Kidney (tissue), 14 donors: ENCODE results near the gene NACAD. TPM values are rescaled to one million over a fixed set of nuclear protein-coding genes. Genes with fewer than 3 reads are reported as not detected.
A peak's percentile ranks its signal among the peaks of the same experiment; 100 is the strongest.

Experiments used
- DNase-seq, 5 donors: peaks; one replicate each; pipeline ENCODE4 v3.0.0-alpha.2; 2013 to 2020
- FAIRE-seq: peaks from 2 replicates; lab custom pipeline; 2012; peaks lifted over from hg19 to GRCh38; lab: Jason Lieb, UNC
- H3K27ac ChIP-seq, 2 donors: one replicate each; pipeline ENCODE4 v1.7.0; 2013; ENCODE audit warnings: low read depth in 2 of 2, low read length in 2 of 2, inconsistent platforms in 1 of 2
- H3K27me3 ChIP-seq: one replicate; pipeline ENCODE4 v1.7.1; 2013; ENCODE audit warnings: low read length, inconsistent platforms; ENCODE audit not compliant: control insufficient read depth, insufficient read depth
- H3K36me3 ChIP-seq, 3 donors: one replicate each; pipeline versions ENCODE4 v1.7.0 to v1.7.1; 2013; ENCODE audit warnings: low read length in 3 of 3, control low read depth in 1 of 3, inconsistent platforms in 1 of 3; ENCODE audit not compliant: insufficient read depth in 3 of 3, control insufficient read depth in 2 of 3
- H3K4me1 ChIP-seq, 3 donors: one replicate each; pipeline versions ENCODE4 v1.7.0 to v1.7.1; 2013; ENCODE audit warnings: low read length in 3 of 3, inconsistent platforms in 1 of 3, low read depth in 1 of 3; ENCODE audit not compliant: control insufficient read depth in 2 of 3, insufficient read depth in 2 of 3
- H3K4me3 ChIP-seq, 3 donors: one replicate each; pipeline versions ENCODE4 v1.7.0 to v1.8.1; 2013; ENCODE audit warnings: low read length in 3 of 3, control low read depth in 1 of 3, inconsistent platforms in 1 of 3
- H3K9ac ChIP-seq, 3 donors: one replicate each; pipeline versions ENCODE4 v1.7.0 to v1.7.1; 2013; ENCODE audit warnings: low read length in 3 of 3, control low read depth in 1 of 3, inconsistent platforms in 1 of 3
- H3K9me3 ChIP-seq, 3 donors: one replicate each; pipeline versions ENCODE4 v1.7.0 to v1.7.1; 2013; ENCODE audit warnings: low read length in 3 of 3, control low read depth in 1 of 3, inconsistent platforms in 1 of 3; ENCODE audit not compliant: control insufficient read depth in 2 of 3, insufficient read depth in 1 of 3
- CTCF ChIP-seq: IDR thresholded peaks from 3 replicates; pipeline ENCODE4 v1.5.1; 2012; ENCODE audit warnings: mild to moderate bottlenecking, moderate library complexity, borderline replicate concordance; ENCODE audit not compliant: insufficient read depth; ENCODE audit errors: extremely low read depth
- intact Hi-C: fragments of 100-400 bp; cut with DNase I; formaldehyde crosslinking; loops from one replicate; pipeline ENCODE4 v1.11.1; 2022
- polyA plus RNA-seq: library from polyadenylated mRNA; stranded (reverse); fragments of 350-450 nt; fragmentation: Illumina TruSeq; extraction: RNeasy Lipid Tissue Mini Kit (QIAGEN cat#74804); gene quantifications from one replicate; pipeline ENCODE4 v1.2.3, GENCODE V29; 2014; ENCODE audit warnings: low read depth, low replicate concordance; ENCODE audit not compliant: insufficient read depth
- total RNA-seq: library from RNA; stranded (reverse); fragmentation: NEBNext Ultra II Directional; extraction: Animal tissue kit (Norgen Biotek cat#: 25700); gene quantifications from one replicate; pipeline ENCODE4 v1.2.1, GENCODE V29; 2021
- donor health status: control.
- donor health status: control.
- donor health status: control.
- donor health status: control.
- donor health status: control.
- donor health status: DM: yes; HTN: yes; CAD: no.
- donor health status: Normal renal cell carcinoma (clear cell type).

The NACAD gene
- total and polyA plus RNA-seq, 2 donors from 2014 or later, result 4.2 to 5.0 TPM

- FAIRE-seq (no peak), DNase-seq (peak in 1 of 5 donors; percentile 29)
- H3K36me3 ChIP-seq, result peaks cover 0 to 2% (median 0%) of the 10 kb centered on the region in 3 donors
- peaks cover 0 to 2% (median 0%) of the 10 kb centered on the region in 3 donors for H3K4me1 ChIP-seq
- no peak overlapping the region for H3K27ac ChIP-seq
- no peaks in the 10 kb centered on the region for H3K27me3 ChIP-seq
- intact Hi-C loops, result no loop called here
- H3K9me3 ChIP-seq, result no peaks in the 10 kb centered on the region
- no peak overlapping the region for H3K4me3 ChIP-seq
- no peak for TF ChIP-seq CTCF
- no peak overlapping the region for H3K9ac ChIP-seq
These were observed 54.9 kb downstream of the NACAD start for GRCh38 chr7:45033931-45034290.

DNA sequence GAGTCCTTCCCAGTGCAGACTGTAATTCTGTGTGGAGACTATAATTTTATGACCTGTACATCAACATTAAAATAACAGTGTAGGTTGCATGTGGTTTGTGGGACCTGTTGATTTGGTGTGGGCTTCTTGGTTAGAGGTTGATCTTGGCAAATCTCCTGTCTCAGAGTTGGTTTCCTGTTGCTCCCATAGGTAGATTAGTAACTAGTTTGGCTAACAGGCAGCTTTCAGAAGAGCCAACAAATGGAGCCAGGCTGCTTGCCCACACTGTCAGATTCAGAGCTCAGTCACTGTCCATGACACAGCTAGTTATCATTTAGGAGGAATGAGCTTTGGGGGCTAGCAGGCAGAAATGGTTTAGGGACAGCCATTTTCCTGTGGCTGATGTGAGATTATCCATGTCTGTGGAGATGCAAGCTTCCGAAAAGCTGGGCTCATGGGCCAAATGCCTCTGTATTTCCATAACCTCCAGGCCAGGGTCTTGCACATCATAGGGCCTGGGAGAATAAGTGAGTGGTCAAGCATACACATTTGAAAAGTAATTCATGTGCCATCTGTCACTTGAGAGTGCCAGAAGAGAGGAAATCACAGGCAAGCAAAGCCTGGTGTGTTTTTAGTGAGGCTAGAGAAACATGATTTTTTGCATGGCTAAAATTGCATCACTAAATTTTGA is 55.4 kb downstream of the NACAD start:
- no peak for FAIRE-seq
- Histone ChIP-seq H3K4me3 (no peak overlapping the region), H3K9me3 (no peaks in the 10 kb centered on the region), H3K9ac (no peak overlapping the region), H3K4me1 (peaks cover 0 to 2% (median 0%) of the 10 kb centered on the region in 3 donors), H3K36me3 (peaks cover 0 to 2% (median 0%) of the 10 kb centered on the region in 3 donors), H3K27me3 (no peaks in the 10 kb centered on the region), H3K27ac (no peak overlapping the region)
- no peak for TF ChIP-seq CTCF
- no peak for DNase-seq
- intact Hi-C loops, result no loop called here

GRCh38 chr7:45032421-45032820 is 56.3 kb downstream of the NACAD start:
- TF ChIP-seq CTCF, result no peak
- FAIRE-seq, result no peak
- Histone ChIP-seq H3K27ac (no peak overlapping the region), H3K27me3 (no peaks in the 10 kb centered on the region), H3K9ac (no peak overlapping the region), H3K9me3 (no peaks in the 10 kb centered on the region), H3K4me1 (peaks cover 0 to 2% (median 0%) of the 10 kb centered on the region in 3 donors), H3K4me3 (no peak overlapping the region), H3K36me3 (no peaks in the 10 kb centered on the region)
- peak in 1 of 5 donors; percentile 11 for DNase-seq
- intact Hi-C loops, result no loop called here
